ENCODE results near the gene TRO. TPM values are rescaled to one million over a fixed set of nuclear protein-coding genes. Genes with fewer than 3 reads are reported as not detected.

TRO gene
- total RNA-seq, 4 donors from 2014 or later: 16.7 to 42.1 (median 23.3) TPM

- intact Hi-C loops (cut with DNase I): no loop called here
- no peaks in the 10 kb centered on the region for H3K36me3 ChIP-seq
- TF ChIP-seq, protein P1, sequence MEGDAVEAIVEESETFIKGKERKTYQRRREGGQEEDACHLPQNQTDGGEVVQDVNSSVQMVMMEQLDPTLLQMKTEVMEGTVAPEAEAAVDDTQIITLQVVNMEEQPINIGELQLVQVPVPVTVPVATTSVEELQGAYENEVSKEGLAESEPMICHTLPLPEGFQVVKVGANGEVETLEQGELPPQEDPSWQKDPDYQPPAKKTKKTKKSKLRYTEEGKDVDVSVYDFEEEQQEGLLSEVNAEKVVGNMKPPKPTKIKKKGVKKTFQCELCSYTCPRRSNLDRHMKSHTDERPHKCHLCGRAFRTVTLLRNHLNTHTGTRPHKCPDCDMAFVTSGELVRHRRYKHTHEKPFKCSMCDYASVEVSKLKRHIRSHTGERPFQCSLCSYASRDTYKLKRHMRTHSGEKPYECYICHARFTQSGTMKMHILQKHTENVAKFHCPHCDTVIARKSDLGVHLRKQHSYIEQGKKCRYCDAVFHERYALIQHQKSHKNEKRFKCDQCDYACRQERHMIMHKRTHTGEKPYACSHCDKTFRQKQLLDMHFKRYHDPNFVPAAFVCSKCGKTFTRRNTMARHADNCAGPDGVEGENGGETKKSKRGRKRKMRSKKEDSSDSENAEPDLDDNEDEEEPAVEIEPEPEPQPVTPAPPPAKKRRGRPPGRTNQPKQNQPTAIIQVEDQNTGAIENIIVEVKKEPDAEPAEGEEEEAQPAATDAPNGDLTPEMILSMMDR (IDR thresholded peaks at IDR 0.05): no peak
- no peak for TF ChIP-seq POLR2A (IDR thresholded peaks at IDR 0.05)
Observed at GRCh38 chrX:54928876-54929275, 8.3 kb downstream of the TRO start.

GRCh38 chrX:54930291-54931049, 9.8 kb downstream of the TRO start:
- DNase-seq: no peak
- no peaks in the 10 kb centered on the region for H3K36me3 ChIP-seq
- no peaks in the 10 kb centered on the region for H3K9me3 ChIP-seq
- intact Hi-C loops (cut with DNase I): no loop called here
- no peaks in the 10 kb centered on the region for H3K4me1 ChIP-seq
- no peak overlapping the region for H3K27ac ChIP-seq
- WGBS, 2 donors: 95 to 100% methylated on average over 2 to 8 of the region's 17 CpGs
- H3K27me3 ChIP-seq: no peaks in the 10 kb centered on the region
- H3K4me3 ChIP-seq (replicated peaks in 1 of 3): no peak overlapping the region
- no peak for TF ChIP-seq POLR2A (IDR thresholded peaks at IDR 0.05)
- TF ChIP-seq, protein P1 (IDR thresholded peaks at IDR 0.05): no peak

More at GRCh38 chrX:54928876-54929275, 8.3 kb downstream of the TRO start:
- WGBS, 2 donors: 100% methylated on average over 1 of the region's 3 CpGs
- Histone ChIP-seq H3K27me3 (no peaks in the 10 kb centered on the region), H3K4me1 (no peaks in the 10 kb centered on the region), H3K4me3 (replicated peaks in 1 of 3) (no peak overlapping the region), H3K27ac (no peak overlapping the region), H3K9me3 (no peaks in the 10 kb centered on the region)
- DNase-seq: no peak

DNA sequence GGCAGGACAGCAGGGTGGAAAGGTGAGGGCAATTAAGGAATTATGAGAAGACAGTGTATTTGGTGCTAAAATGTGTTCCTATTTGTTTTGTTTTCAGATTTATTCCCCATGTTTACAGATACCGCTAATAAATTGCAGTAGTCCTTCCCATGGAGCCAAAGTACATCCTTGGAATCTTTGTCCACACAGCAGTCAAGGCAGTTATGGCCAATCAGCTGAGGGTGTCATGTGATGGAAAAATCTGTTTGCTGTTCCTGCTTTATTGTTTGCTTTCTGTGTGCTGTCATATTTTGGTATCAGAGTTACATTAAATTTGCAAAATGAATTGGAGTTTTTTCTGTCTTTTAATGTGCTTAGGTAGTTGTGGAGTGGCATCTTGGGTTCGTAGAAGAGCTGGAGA, 10.5 kb downstream of the TRO start:
- DNase-seq: no peak
- Histone ChIP-seq H3K27me3 (no peaks in the 10 kb centered on the region), H3K36me3 (no peaks in the 10 kb centered on the region), H3K4me3 (replicated peaks in 1 of 3) (no peak overlapping the region), H3K27ac (no peak overlapping the region), H3K4me1 (no peaks in the 10 kb centered on the region), H3K9me3 (no peaks in the 10 kb centered on the region)
- TF ChIP-seq, protein P1 (IDR thresholded peaks at IDR 0.05): no peak
- no peak for TF ChIP-seq POLR2A (IDR thresholded peaks at IDR 0.05)
- WGBS, 2 donors: 87 to 98% methylated on average over 2 of the region's 2 CpGs
- intact Hi-C loops (cut with DNase I): no loop called here

- DNase-seq: no peak
- Histone ChIP-seq H3K4me1 (no peaks in the 10 kb centered on the region), H3K9me3 (no peaks in the 10 kb centered on the region), H3K4me3 (replicated peaks in 1 of 3) (no peak overlapping the region), H3K27me3 (no peaks in the 10 kb centered on the region), H3K36me3 (no peaks in the 10 kb centered on the region), H3K27ac (no peak overlapping the region)
- intact Hi-C loops (cut with DNase I): no loop called here
- TF ChIP-seq, protein P1 (IDR thresholded peaks at IDR 0.05): no peak
- TF ChIP-seq POLR2A (IDR thresholded peaks at IDR 0.05): no peak
- WGBS, 2 donors: 89 to 96% methylated on average over 7 to 10 of the region's 10 CpGs
Observed at GRCh38 chrX:54933150-54933826, 12.7 kb downstream of the TRO start.

GRCh38 chrX:54934058-54934457, 13.4 kb downstream of the TRO start:
- H3K4me1 ChIP-seq: no peaks in the 10 kb centered on the region
- H3K4me3 ChIP-seq (replicated peaks in 1 of 3): no peak overlapping the region
- H3K27ac ChIP-seq: no peak overlapping the region
- no peak for TF ChIP-seq POLR2A (IDR thresholded peaks at IDR 0.05)
- TF ChIP-seq, protein P1 (IDR thresholded peaks at IDR 0.05): no peak
- no peaks in the 10 kb centered on the region for H3K9me3 ChIP-seq
- intact Hi-C loops (cut with DNase I): no loop called here
- 50 to 75% methylated on average over 2 to 5 of the region's 6 CpGs for WGBS, 2 donors
- no peaks in the 10 kb centered on the region for H3K36me3 ChIP-seq
- DNase-seq: no peak
- H3K27me3 ChIP-seq: no peaks in the 10 kb centered on the region

Measured in thyroid gland (tissue), 4 donors.